Measurements from ENCODE around the gene MPI. TPM values are rescaled to one million over a fixed set of nuclear protein-coding genes. Genes with fewer than 3 reads are reported as not detected.
A peak's percentile ranks its signal among the peaks of the same experiment; 100 is the strongest.

Gene MPI
- total RNA-seq, 6 experiments from 2014 or later, result 23.5 to 69.7 (median 40.8) TPM

GRCh38 chr15:74869726-74870407 is 20.0 kb upstream of the MPI start:
- peak; percentile 43 to 66 (median 60) for DNase-seq
- intact Hi-C loops (cut with DNase I), result no loop called here
- Histone ChIP-seq H3K36me3 (no peaks in the 10 kb centered on the region), H3K4me3 (no peak overlapping the region), H3K4me1 (peaks cover 0 to 71% (median 19%) of the 10 kb centered on the region in 4 donors), H3K9me3 (no peaks in the 10 kb centered on the region), H3K27ac (peak overlapping the region; percentile 13 to 42 (median 19)), H3K27me3 (no peaks in the 10 kb centered on the region)
- peak; percentile 38 for TF ChIP-seq POLR2A (IDR thresholded peaks at IDR 0.05)
- TF ChIP-seq, protein P1, sequence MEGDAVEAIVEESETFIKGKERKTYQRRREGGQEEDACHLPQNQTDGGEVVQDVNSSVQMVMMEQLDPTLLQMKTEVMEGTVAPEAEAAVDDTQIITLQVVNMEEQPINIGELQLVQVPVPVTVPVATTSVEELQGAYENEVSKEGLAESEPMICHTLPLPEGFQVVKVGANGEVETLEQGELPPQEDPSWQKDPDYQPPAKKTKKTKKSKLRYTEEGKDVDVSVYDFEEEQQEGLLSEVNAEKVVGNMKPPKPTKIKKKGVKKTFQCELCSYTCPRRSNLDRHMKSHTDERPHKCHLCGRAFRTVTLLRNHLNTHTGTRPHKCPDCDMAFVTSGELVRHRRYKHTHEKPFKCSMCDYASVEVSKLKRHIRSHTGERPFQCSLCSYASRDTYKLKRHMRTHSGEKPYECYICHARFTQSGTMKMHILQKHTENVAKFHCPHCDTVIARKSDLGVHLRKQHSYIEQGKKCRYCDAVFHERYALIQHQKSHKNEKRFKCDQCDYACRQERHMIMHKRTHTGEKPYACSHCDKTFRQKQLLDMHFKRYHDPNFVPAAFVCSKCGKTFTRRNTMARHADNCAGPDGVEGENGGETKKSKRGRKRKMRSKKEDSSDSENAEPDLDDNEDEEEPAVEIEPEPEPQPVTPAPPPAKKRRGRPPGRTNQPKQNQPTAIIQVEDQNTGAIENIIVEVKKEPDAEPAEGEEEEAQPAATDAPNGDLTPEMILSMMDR (IDR thresholded peaks at IDR 0.05), result no peak
- 57% methylated on average over 3 of the region's 6 CpGs for WGBS (ENCODE audit: insufficient coverage, low coverage, low lambda C conversion rate, missing lambda C conversion rate)
- ATAC-seq, result peak in 2 of 4 donors; percentile 7

DNA sequence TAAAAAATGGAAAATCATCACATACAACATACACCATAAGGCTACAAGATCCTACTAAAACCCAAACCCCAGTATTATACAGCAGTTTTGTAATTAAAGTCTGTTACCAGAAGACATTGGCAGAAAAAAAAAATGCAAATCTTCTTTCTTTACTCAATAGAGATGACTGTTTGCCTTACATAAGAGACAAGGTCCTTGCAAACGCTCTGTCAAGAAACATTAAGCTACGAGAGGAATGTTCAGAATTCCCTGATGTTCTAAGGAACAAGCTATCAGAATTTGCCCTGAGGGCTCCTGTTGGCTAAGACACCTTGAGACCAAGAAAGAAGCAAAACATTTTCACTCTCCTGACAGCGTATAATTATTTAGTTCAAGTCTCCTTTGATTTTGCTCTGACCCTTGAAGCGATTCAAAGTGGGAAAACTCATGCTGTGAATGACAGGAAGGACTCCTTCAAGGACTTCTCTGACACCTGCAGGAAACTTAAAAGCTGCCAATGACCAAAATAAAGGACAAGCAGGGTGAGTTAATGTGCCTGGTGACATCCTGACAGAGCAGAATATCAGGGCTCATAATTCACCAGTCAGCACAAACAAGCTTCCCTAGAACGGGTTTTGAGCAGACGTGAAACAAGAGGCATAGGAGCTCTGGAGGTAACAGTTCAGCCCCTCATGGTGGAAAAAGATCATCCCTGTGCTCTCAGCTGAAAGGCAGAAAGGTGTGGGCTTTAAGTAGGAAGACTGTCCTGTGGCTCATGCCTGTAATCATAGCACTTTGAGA is 19.2 kb upstream of the MPI start:
- Histone ChIP-seq H3K4me1 (peaks cover 0 to 71% (median 19%) of the 10 kb centered on the region in 4 donors), H3K27me3 (no peaks in the 10 kb centered on the region), H3K27ac (peak overlapping the region; percentile 13 to 42 (median 19)), H3K4me3 (no peak overlapping the region), H3K9me3 (no peaks in the 10 kb centered on the region), H3K36me3 (no peaks in the 10 kb centered on the region)
- 42% methylated on average over 6 of the region's 6 CpGs for WGBS (ENCODE audit: insufficient coverage, low coverage, low lambda C conversion rate, missing lambda C conversion rate)
- intact Hi-C loops (cut with DNase I), result no loop called here
- DNase-seq (no peak), ATAC-seq (no peak)
- TF ChIP-seq, protein P1 (IDR thresholded peaks at IDR 0.05), result no peak
- no peak for TF ChIP-seq POLR2A (IDR thresholded peaks at IDR 0.05)

- TF ChIP-seq, protein P1 (IDR thresholded peaks at IDR 0.05), result no peak
- TF ChIP-seq POLR2A (IDR thresholded peaks at IDR 0.05), result no peak
- Histone ChIP-seq H3K36me3 (no peaks in the 10 kb centered on the region), H3K4me3 (peak overlapping the region; percentile 80 to 92 (median 84)), H3K27me3 (no peaks in the 10 kb centered on the region), H3K9me3 (no peaks in the 10 kb centered on the region), H3K4me1 (peaks cover 0 to 53% (median 12%) of the 10 kb centered on the region in 4 donors), H3K27ac (peak overlapping the region; percentile 72 to 92 (median 77))
- ATAC-seq (no peak), DNase-seq (no peak)
- intact Hi-C loops (cut with DNase I), result no loop called here
- WGBS (ENCODE audit: insufficient coverage, low coverage, low lambda C conversion rate, missing lambda C conversion rate), result 0% methylated on average over 11 of the region's 11 CpGs
Measured at GRCh38 chr15:74872702-74873035, 17.2 kb upstream of the MPI start.

DNA sequence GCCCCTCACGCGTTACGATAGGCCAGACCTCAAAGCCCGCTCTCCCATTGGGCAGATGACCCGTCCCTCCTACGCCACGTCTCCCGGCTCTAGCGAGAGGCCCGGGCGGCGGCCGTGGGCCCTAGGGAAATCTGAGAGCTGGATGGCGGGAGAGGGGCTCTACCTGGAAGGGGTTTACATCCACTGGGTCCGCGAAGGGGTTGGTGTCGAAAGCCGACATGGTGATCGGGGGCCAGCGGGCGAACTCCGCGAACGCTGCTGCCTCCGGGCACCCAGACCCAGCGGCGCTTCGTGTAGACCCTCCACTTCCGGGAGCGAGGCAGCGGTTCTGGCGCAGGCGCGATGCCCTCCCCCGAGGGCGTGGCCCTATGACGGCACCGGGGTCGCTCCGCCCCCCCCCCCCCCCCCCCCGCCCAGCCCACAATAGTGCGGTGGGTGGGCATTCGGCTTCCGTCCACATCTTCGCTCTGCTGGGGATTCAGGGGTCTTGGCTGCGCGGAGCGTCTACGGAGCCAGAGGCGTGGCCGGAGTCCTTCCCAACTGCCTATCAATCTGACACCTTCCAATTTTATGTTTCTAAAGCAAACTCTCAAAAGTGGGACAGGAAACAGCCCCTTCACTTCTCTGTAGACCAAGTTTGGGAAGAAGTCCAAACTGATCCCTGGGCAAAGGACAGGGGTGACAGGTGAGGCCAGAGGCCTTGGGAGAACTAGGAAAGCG is 16.6 kb upstream of the MPI start, which contains the start of gene SCAMP2:
TSS of gene SCAMP2 (minus strand) at position 330 of the 720 bp plus-strand sequence. CDS start at position 220, 110 bp downstream.
- DNase-seq, result peak; percentile 95 to 96 (median 96)
- peak; percentile 96 to 98 (median 96) for ATAC-seq
- Histone ChIP-seq H3K36me3 (no peaks in the 10 kb centered on the region), H3K9me3 (no peaks in the 10 kb centered on the region), H3K4me1 (peaks cover 0 to 48% (median 9%) of the 10 kb centered on the region in 4 donors), H3K4me3 (peak within 1 kb of the TSS; percentile 80 to 92 (median 84)), H3K27ac (peak within 1 kb of the TSS; percentile 72 to 92 (median 77)), H3K27me3 (no peaks in the 10 kb centered on the region)
- peak; percentile 70 for TF ChIP-seq POLR2A (IDR thresholded peaks at IDR 0.05)
- TF ChIP-seq, protein P1 (IDR thresholded peaks at IDR 0.05), result no peak
- intact Hi-C loops (cut with DNase I), result no loop called here
- under 1% methylated on average over 26 of the region's 52 CpGs for WGBS (ENCODE audit: insufficient coverage, low coverage, low lambda C conversion rate, missing lambda C conversion rate)

Data from right lobe of liver (tissue), 6 donors.